Activated T-helper 1 cell treated with anti-CD3 and anti-CD28 coated beads, Interleukin-12 subunit alpha, Interleukin-12 subunit beta, Interleukin-2, Interleukin-4 antibody, amounts not matched to agents 30 ng/mL and 10 ng/mL and 1 ng/mL, durations not matched to agents 14 hours and 24 hours and 36 hours (primary cell): ENCODE results near the gene PTAR1. TPM values are rescaled to one million over a fixed set of nuclear protein-coding genes. Genes with fewer than 3 reads are reported as not detected.
A peak's percentile ranks its signal among the peaks of the same experiment; 100 is the strongest.

Experiments
- DNase-seq: peaks from one replicate; pipeline ENCODE4 v3.0.0; 2021; ENCODE audit warnings: low spot score
- H3K27ac Mint-ChIP-seq: one replicate; pipeline ENCODE4 v1.8.0; 2021; ENCODE audit warnings: mild to moderate bottlenecking, mixed read lengths
- H3K27me3 Mint-ChIP-seq: one replicate; pipeline ENCODE4 v1.8.0; 2022; ENCODE audit warnings: mild to moderate bottlenecking, moderate library complexity, mixed read lengths; ENCODE audit not compliant: insufficient read depth
- H3K36me3 Mint-ChIP-seq: one replicate; pipeline ENCODE4 v1.8.0; 2021; ENCODE audit warnings: low read depth, mixed read lengths
- H3K4me1 Mint-ChIP-seq: one replicate; pipeline ENCODE4 v1.8.0; 2021; ENCODE audit warnings: low read depth, mixed read lengths
- H3K4me3 Mint-ChIP-seq: one replicate; pipeline ENCODE4 v1.8.0; 2021; ENCODE audit warnings: mild to moderate bottlenecking, moderate library complexity, mixed read lengths
- H3K9me3 Mint-ChIP-seq: one replicate; pipeline ENCODE4 v1.8.0; 2021; ENCODE audit warnings: mixed read lengths
- intact Hi-C: fragments of 100-400 bp; cut with micrococcal nuclease; formaldehyde crosslinking; loops from one replicate; pipeline ENCODE4 v1.15.1; 2024
- total RNA-seq: library from RNA; stranded (reverse); gene quantifications from 2 replicates; pipeline ENCODE4 v1.2.3, GENCODE V29; 2022

Gene PTAR1
- total RNA-seq, 1 donor from 2014 or later: 47.5 TPM

GRCh38 chr9:69678843-69679538 is 80.8 kb downstream of the PTAR1 start:
- Mint-ChIP-seq H3K27ac (no peak overlapping the region), H3K36me3 (no peaks in the 10 kb centered on the region), H3K27me3 (peaks cover 23% of the 10 kb centered on the region), H3K4me1 (peaks cover 7% of the 10 kb centered on the region), H3K9me3 (no peaks in the 10 kb centered on the region), H3K4me3 (no peak overlapping the region)
- intact Hi-C loops: no loop called here
- no peak for DNase-seq

GRCh38 chr9:69677931-69678330 is 81.9 kb downstream of the PTAR1 start:
- H3K4me1 Mint-ChIP-seq: peaks cover 7% of the 10 kb centered on the region
- no peak overlapping the region for H3K4me3 Mint-ChIP-seq
- H3K36me3 Mint-ChIP-seq: no peaks in the 10 kb centered on the region
- no peaks in the 10 kb centered on the region for H3K9me3 Mint-ChIP-seq
- H3K27me3 Mint-ChIP-seq: peaks cover 32% of the 10 kb centered on the region
- no peak overlapping the region for H3K27ac Mint-ChIP-seq
- DNase-seq: no peak
- intact Hi-C loops: no loop called here

- intact Hi-C loops: no loop called here
- H3K27me3 Mint-ChIP-seq: peaks cover 45% of the 10 kb centered on the region
Observed at GRCh38 chr9:69675563-69675962, 84.2 kb downstream of the PTAR1 start.

GRCh38 chr9:69674716-69675438 is 84.9 kb downstream of the PTAR1 start:
- peaks cover 7% of the 10 kb centered on the region for H3K4me1 Mint-ChIP-seq
- H3K27ac Mint-ChIP-seq: no peak overlapping the region
- intact Hi-C loops: loop anchor here (5.0 kb wide), 1 partner anchor 157 kb away; no protein-coding TSS in a partner anchor
- H3K36me3 Mint-ChIP-seq: no peaks in the 10 kb centered on the region
- H3K27me3 Mint-ChIP-seq: peaks cover 49% of the 10 kb centered on the region
- no peak for DNase-seq
- H3K4me3 Mint-ChIP-seq: peak overlapping the region; percentile 61
- no peaks in the 10 kb centered on the region for H3K9me3 Mint-ChIP-seq

More at GRCh38 chr9:69675563-69675962, 84.2 kb downstream of the PTAR1 start:
- peaks cover 7% of the 10 kb centered on the region for H3K4me1 Mint-ChIP-seq
- no peaks in the 10 kb centered on the region for H3K36me3 Mint-ChIP-seq
- no peak for DNase-seq
- no peaks in the 10 kb centered on the region for H3K9me3 Mint-ChIP-seq
- H3K4me3 Mint-ChIP-seq: no peak overlapping the region
- no peak overlapping the region for H3K27ac Mint-ChIP-seq

- H3K4me1 Mint-ChIP-seq: peaks cover 7% of the 10 kb centered on the region
- no peak for DNase-seq
- H3K27ac Mint-ChIP-seq: no peak overlapping the region
- H3K4me3 Mint-ChIP-seq: peak overlapping the region; percentile 61
- no peaks in the 10 kb centered on the region for H3K36me3 Mint-ChIP-seq
- intact Hi-C loops: loop anchor here (5.0 kb wide), 1 partner anchor 158 kb away; no protein-coding TSS in a partner anchor
- peaks cover 48% of the 10 kb centered on the region for H3K27me3 Mint-ChIP-seq
- no peaks in the 10 kb centered on the region for H3K9me3 Mint-ChIP-seq
Observed at GRCh38 chr9:69674112-69674685, 85.6 kb downstream of the PTAR1 start.

- peak overlapping the region; percentile 83 for H3K4me3 Mint-ChIP-seq
- H3K36me3 Mint-ChIP-seq: no peaks in the 10 kb centered on the region
- H3K9me3 Mint-ChIP-seq: no peaks in the 10 kb centered on the region
- H3K27ac Mint-ChIP-seq: no peak overlapping the region
- H3K27me3 Mint-ChIP-seq: peaks cover 42% of the 10 kb centered on the region
- peaks cover 7% of the 10 kb centered on the region for H3K4me1 Mint-ChIP-seq
- DNase-seq: no peak
- intact Hi-C loops: loop anchor here (1.0 to 5.0 kb wide), 6 partner anchors 124 to 586 kb away; partner anchors contain the start of gene SMC5
Observed at GRCh38 chr9:69673311-69673640, 86.5 kb downstream of the PTAR1 start.

GRCh38 chr9:69672596-69673310 is 87.1 kb downstream of the PTAR1 start:
- peaks cover 42% of the 10 kb centered on the region for H3K27me3 Mint-ChIP-seq
- no peaks in the 10 kb centered on the region for H3K36me3 Mint-ChIP-seq
- intact Hi-C loops: loop anchor here (1.0 to 5.0 kb wide), 7 partner anchors 87 to 586 kb away; partner anchors contain the start of gene SMC5
- peak; percentile 65 for DNase-seq
- peak overlapping the region; percentile 15 for H3K27ac Mint-ChIP-seq
- peaks cover 7% of the 10 kb centered on the region for H3K4me1 Mint-ChIP-seq
- no peaks in the 10 kb centered on the region for H3K9me3 Mint-ChIP-seq
- peak overlapping the region; percentile 83 for H3K4me3 Mint-ChIP-seq

GRCh38 chr9:69671879-69672595 is 87.8 kb downstream of the PTAR1 start, which contains the start of gene APBA1:
TSS of gene APBA1 (minus strand) at chr9:69672371.
- Mint-ChIP-seq H3K36me3 (no peaks in the 10 kb centered on the region), H3K4me1 (peaks cover 7% of the 10 kb centered on the region), H3K9me3 (no peaks in the 10 kb centered on the region), H3K27me3 (peaks cover 42% of the 10 kb centered on the region), H3K4me3 (peak within 1 kb of the TSS; percentile 83), H3K27ac (peak within 1 kb of the TSS; percentile 15)
- DNase-seq: peak; percentile 17
- intact Hi-C loops: loop anchor here (1.0 to 5.0 kb wide), 5 partner anchors 87 to 587 kb away; partner anchors contain the start of gene SMC5

GRCh38 chr9:69671311-69671878 is 88.4 kb downstream of the PTAR1 start:
- H3K27me3 Mint-ChIP-seq: peaks cover 38% of the 10 kb centered on the region
- H3K4me3 Mint-ChIP-seq: peak overlapping the region; percentile 68
- no peak overlapping the region for H3K27ac Mint-ChIP-seq
- no peaks in the 10 kb centered on the region for H3K9me3 Mint-ChIP-seq
- intact Hi-C loops: loop anchor here (5.0 kb wide), 1 partner anchor 161 kb away; no protein-coding TSS in a partner anchor
- H3K36me3 Mint-ChIP-seq: no peaks in the 10 kb centered on the region
- peaks cover 7% of the 10 kb centered on the region for H3K4me1 Mint-ChIP-seq
- no peak for DNase-seq

- Mint-ChIP-seq H3K9me3 (no peaks in the 10 kb centered on the region), H3K4me1 (no peaks in the 10 kb centered on the region), H3K36me3 (no peaks in the 10 kb centered on the region), H3K27ac (no peak overlapping the region), H3K4me3 (no peak overlapping the region), H3K27me3 (peaks cover 31% of the 10 kb centered on the region)
- no peak for DNase-seq
- intact Hi-C loops: no loop called here
Observed at GRCh38 chr9:69667306-69667705, 92.5 kb downstream of the PTAR1 start.

GRCh38 chr9:69660304-69660703 is 99.5 kb downstream of the PTAR1 start:
- Mint-ChIP-seq H3K4me3 (no peak overlapping the region), H3K36me3 (no peaks in the 10 kb centered on the region), H3K9me3 (no peaks in the 10 kb centered on the region), H3K27ac (no peak overlapping the region), H3K4me1 (no peaks in the 10 kb centered on the region), H3K27me3 (peaks cover 33% of the 10 kb centered on the region)
- intact Hi-C loops: no loop called here
- DNase-seq: no peak
